H9 (cell line): ENCODE results near the gene BEGAIN. TPM values are rescaled to one million over a fixed set of nuclear protein-coding genes. Genes with fewer than 3 reads are reported as not detected.

Experiments used
- DNase-seq: peaks from one replicate; pipeline ENCODE4 v3.0.0-alpha.2; 2017
- H2AFZ ChIP-seq: one replicate; pipeline ENCODE4 v1.6.1; 2013; ENCODE audit warnings: mild to moderate bottlenecking, low read length, control low read depth, moderate library complexity
- H2AK5ac ChIP-seq: 2 replicates; pipeline ENCODE4 v1.6.1; 2013; ENCODE audit warnings: low read length, control low read depth, mixed read lengths; ENCODE audit not compliant: insufficient read length
- H2BK120ac ChIP-seq: one replicate; pipeline ENCODE4 v1.6.1; 2013; ENCODE audit warnings: low read depth, mild to moderate bottlenecking, low read length, control low read depth, inconsistent platforms; ENCODE audit not compliant: poor library complexity, severe bottlenecking
- H2BK12ac ChIP-seq: 2 replicates; pipeline ENCODE4 v1.6.1; 2013; ENCODE audit warnings: low read length, control low read depth, mixed read lengths, low read depth; ENCODE audit not compliant: insufficient read length
- H2BK15ac ChIP-seq: 2 replicates; pipeline ENCODE4 v1.6.1; 2013; ENCODE audit warnings: low read depth, low read length, control low read depth
- H2BK20ac ChIP-seq: one replicate; pipeline ENCODE4 v1.6.1; 2013; ENCODE audit warnings: low read depth, mild to moderate bottlenecking, low read length, control low read depth, inconsistent platforms; ENCODE audit not compliant: poor library complexity, severe bottlenecking
- H2BK5ac ChIP-seq: 2 replicates; pipeline ENCODE4 v1.6.1; 2013; ENCODE audit warnings: low read length, control low read depth, mixed read lengths; ENCODE audit not compliant: insufficient read length
- H3K14ac ChIP-seq: 2 replicates; pipeline ENCODE4 v1.6.1; 2013; ENCODE audit warnings: low read length, control low read depth; ENCODE audit not compliant: insufficient read depth
- H3K18ac ChIP-seq: 2 replicates; pipeline ENCODE4 v1.6.1; 2013; ENCODE audit warnings: low read depth, mild to moderate bottlenecking, mixed read lengths, low read length, control low read depth; ENCODE audit not compliant: insufficient read length
- H3K23ac ChIP-seq: 2 replicates; pipeline ENCODE4 v1.6.1; 2013; ENCODE audit warnings: low read length, control low read depth, mixed read lengths, low read depth; ENCODE audit not compliant: insufficient read length
- H3K23me2 ChIP-seq: 2 replicates; pipeline ENCODE4 v1.6.1; 2013; ENCODE audit warnings: low read depth, mild to moderate bottlenecking, mixed read lengths, low read length, control low read depth; ENCODE audit not compliant: insufficient read length, poor library complexity, severe bottlenecking
- H3K27ac ChIP-seq: 2 replicates; pipeline ENCODE4 v1.5.1; 2013; ENCODE audit warnings: low read length, control low read depth, mixed read lengths, low read depth; ENCODE audit not compliant: insufficient read length
- H3K27me3 ChIP-seq: 2 replicates; pipeline ENCODE4 v1.6.1; 2013; ENCODE audit warnings: low read length, control low read depth, inconsistent platforms; ENCODE audit not compliant: insufficient read depth
- H3K4ac ChIP-seq: 2 replicates; pipeline ENCODE4 v1.6.1; 2013; ENCODE audit warnings: low read depth, mild to moderate bottlenecking, control low read depth, inconsistent platforms, low read length, moderate library complexity
- H3K4me1 ChIP-seq: 2 replicates; pipeline ENCODE4 v1.6.1; 2013; ENCODE audit warnings: low read length, control low read depth, inconsistent platforms; ENCODE audit not compliant: insufficient read depth
- H3K4me2 ChIP-seq: 2 replicates; pipeline ENCODE4 v1.6.1; 2013; ENCODE audit warnings: low read length, control low read depth, mixed read lengths; ENCODE audit not compliant: insufficient read length, insufficient read depth
- H3K56ac ChIP-seq: 2 replicates; pipeline ENCODE4 v1.6.1; 2013; ENCODE audit warnings: low read depth, mild to moderate bottlenecking, mixed read lengths, low read length, control low read depth; ENCODE audit not compliant: insufficient read length
- H3K79me1 ChIP-seq: 2 replicates; pipeline ENCODE4 v1.6.1; 2013; ENCODE audit warnings: low read depth, mild to moderate bottlenecking, moderate library complexity, low read length, control low read depth, inconsistent platforms; ENCODE audit not compliant: insufficient read depth, poor library complexity, severe bottlenecking
- H3K79me2 ChIP-seq: 2 replicates; pipeline ENCODE4 v1.6.1; 2013; ENCODE audit warnings: low read length, control low read depth, inconsistent platforms; ENCODE audit not compliant: insufficient read depth
- H3K9ac ChIP-seq: 2 replicates; pipeline ENCODE4 v1.6.1; 2013; ENCODE audit warnings: low read length, control low read depth, mixed read lengths; ENCODE audit not compliant: insufficient read length; ENCODE audit errors: extremely low read depth
- H3K9me3 ChIP-seq: one replicate; pipeline ENCODE4 v1.6.1; 2013; ENCODE audit warnings: low read depth, low read length, inconsistent platforms; ENCODE audit not compliant: control insufficient read depth
- H3T11ph ChIP-seq: one replicate; pipeline ENCODE4 v1.6.1; 2013; ENCODE audit warnings: mild to moderate bottlenecking, low read length, control low read depth, inconsistent platforms
- H4K20me1 ChIP-seq: one replicate; pipeline ENCODE4 v1.6.1; 2013; ENCODE audit not compliant: control insufficient read depth, insufficient read length, insufficient read depth
- H4K5ac ChIP-seq: 2 replicates; pipeline ENCODE4 v1.6.1; 2013; ENCODE audit warnings: low read depth, mild to moderate bottlenecking, mixed read lengths, low read length, control low read depth; ENCODE audit not compliant: insufficient read length
- H4K8ac ChIP-seq: replicated peaks from 2 replicates; pipeline ENCODE4 v1.6.1; 2013; ENCODE audit warnings: low read length, control low read depth, mixed read lengths, low read depth; ENCODE audit not compliant: insufficient read length
- H4K91ac ChIP-seq: 2 replicates; pipeline ENCODE4 v1.6.1; 2013; ENCODE audit warnings: low read depth, mild to moderate bottlenecking, moderate library complexity, mixed read lengths, low read length, control low read depth; ENCODE audit not compliant: insufficient read length
- H3K27ac Mint-ChIP-seq, 3 experiments: 2 replicates in 2 of 3; 3 replicates in 1 of 3; pipeline ENCODE4 v1.8.0; 2020 to 2021; ENCODE audit warnings: mixed read lengths in 3 of 3, mild to moderate bottlenecking in 1 of 3, moderate library complexity in 1 of 3
- H3K27me3 Mint-ChIP-seq: 2 replicates; pipeline ENCODE4 v1.8.0; 2021; ENCODE audit warnings: low read depth, mild to moderate bottlenecking, moderate library complexity, mixed read lengths
- H3K36me3 Mint-ChIP-seq, 3 experiments: 2 replicates in 2 of 3; 3 replicates in 1 of 3; pipeline ENCODE4 v1.8.0; 2020 to 2021; ENCODE audit warnings: low read depth in 3 of 3, mixed read lengths in 3 of 3; ENCODE audit not compliant: insufficient read depth in 1 of 3
- H3K4me1 Mint-ChIP-seq, 2 experiments: 2 replicates each; pipeline ENCODE4 v1.8.0; 2020; ENCODE audit warnings: mixed read lengths in 2 of 2
- H3K4me3 Mint-ChIP-seq, 2 experiments: 2 replicates in 1 of 2; 3 replicates in 1 of 2; pipeline ENCODE4 v1.8.0; 2020 to 2021; ENCODE audit warnings: mild to moderate bottlenecking in 2 of 2, mixed read lengths in 2 of 2, moderate library complexity in 1 of 2
- H3K9me3 Mint-ChIP-seq, 2 experiments: 2 replicates in 1 of 2; 3 replicates in 1 of 2; pipeline ENCODE4 v1.8.0; 2020; ENCODE audit warnings: mild to moderate bottlenecking in 2 of 2, mixed read lengths in 2 of 2, moderate library complexity in 1 of 2
- CTCF ChIP-seq: fragments of 200-600 bp; sonication (generic); conservative IDR thresholded peaks from 3 replicates; pipeline ENCODE4 v1.8.0; 2021; ENCODE audit warnings: antibody characterized with exemption, mild to moderate bottlenecking
- WGBS: extraction: QIAGEN DNeasy Blood & Tissue Kit; methylation state at CpG from one replicate; pipeline ENCODE4 v1.1.7; 2013; ENCODE audit warnings: missing lambda C conversion rate, low lambda C conversion rate, mixed read lengths; ENCODE audit not compliant: insufficient read length; ENCODE audit errors: extremely low coverage; 5-methylcytosine and 5-hydroxymethylcytosine counted together
- total RNA-seq: library from RNA; stranded (reverse); gene quantifications from 2 replicates; pipeline ENCODE4 v1.2.1, GENCODE V29; 2021

BEGAIN gene
- total RNA-seq, 1 experiment from 2014 or later = 2.6 TPM

- Histone ChIP-seq H3K23ac (no peak overlapping the region), H4K5ac (no peak overlapping the region), H3K56ac (no peak overlapping the region), H2BK15ac (no peak overlapping the region), H4K20me1 (no peaks in the 10 kb centered on the region), H3K79me1 (no peaks in the 10 kb centered on the region), H3K9me3 (no peaks in the 10 kb centered on the region), H2BK12ac (no peak overlapping the region), H3K4me1 (0 out of 2 replicates have a peak, but pooled peaks cover 2% of the 10 kb centered on the region), H3K9ac (no peak overlapping the region), H4K91ac (no peak overlapping the region), H3K18ac (no peak overlapping the region), H3K4me2 (no peak overlapping the region), H3K4ac (no peak overlapping the region), H4K8ac (no peak overlapping the region), H2BK5ac (no peak overlapping the region), H3T11ph (no peak overlapping the region), H3K27ac (no peak overlapping the region), H3K23me2 (peaks cover 8% of the 10 kb centered on the region), H3K27me3 (peaks cover 13% of the 10 kb centered on the region), H2AK5ac (no peak overlapping the region), H3K79me2 (no peaks in the 10 kb centered on the region), H2BK20ac (no peak overlapping the region), H2BK120ac (no peak overlapping the region), H2AFZ (no peak overlapping the region), H3K14ac (no peak overlapping the region)
- TF ChIP-seq CTCF = no peak
- peaks cover 67% of the 10 kb centered on the region for H3K27me3 Mint-ChIP-seq
- DNase-seq = no peak
- no peak overlapping the region; a peak in 1 of 7 replicates for H3K27ac Mint-ChIP-seq
- no CpG with 5 or more reads among the region's 6 CpGs for WGBS
- peaks cover 4 to 11% of the 10 kb centered on the region in 2 experiments; a peak in 3 of 4 replicates for H3K4me1 Mint-ChIP-seq
- no peak overlapping the region for H3K4me3 Mint-ChIP-seq
- no peaks in the 10 kb centered on the region; a peak in 1 of 7 replicates for H3K36me3 Mint-ChIP-seq
- no peaks in the 10 kb centered on the region for H3K9me3 Mint-ChIP-seq
These were observed 22.7 kb downstream of the BEGAIN start for GRCh38 chr14:100564512-100564911.
